ENCODE results near the gene NUP93. TPM values are rescaled to one million over a fixed set of nuclear protein-coding genes. Genes with fewer than 3 reads are reported as not detected.

Gene NUP93
- total RNA-seq, 2 donors from 2014 or later, result 38.8 to 73.3 TPM

- H3K4me3 ChIP-seq, result no peak overlapping the region
- TF ChIP-seq POLR2A (IDR thresholded peaks at IDR 0.05) (no peak), POLR2AphosphoS5 (IDR thresholded peaks at IDR 0.05) (no peak), CTCF (IDR thresholded peaks at IDR 0.05) (no peak)
- no peaks in the 10 kb centered on the region for H3K27me3 ChIP-seq (replicated peaks; ENCODE audit: insufficient read depth)
- 79% methylated on average over 11 of the region's 11 CpGs for WGBS
- no peak for DNase-seq (ENCODE audit: low spot score)
- intact Hi-C loops (cut with DNase I), result no loop called here
- no peaks in the 10 kb centered on the region for H3K36me3 ChIP-seq
- no peaks in the 10 kb centered on the region for H3K9me3 ChIP-seq
- H3K4me1 ChIP-seq (replicated peaks), result peaks cover 3% of the 10 kb centered on the region
- H3K27ac ChIP-seq, result no peak overlapping the region
Observed at GRCh38 chr16:56891685-56892084, 161.8 kb downstream of the NUP93 start.

GRCh38 chr16:56892705-56893104, 162.8 kb downstream of the NUP93 start:
- H3K27ac ChIP-seq, result no peak overlapping the region
- TF ChIP-seq CTCF (IDR thresholded peaks at IDR 0.05) (no peak), POLR2A (IDR thresholded peaks at IDR 0.05) (no peak), POLR2AphosphoS5 (IDR thresholded peaks at IDR 0.05) (no peak)
- H3K4me3 ChIP-seq, result no peak overlapping the region
- no peaks in the 10 kb centered on the region for H3K36me3 ChIP-seq
- WGBS, result 91% methylated on average over 14 of the region's 14 CpGs
- intact Hi-C loops (cut with DNase I), result no loop called here
- H3K27me3 ChIP-seq (replicated peaks; ENCODE audit: insufficient read depth), result no peaks in the 10 kb centered on the region
- peaks cover 3% of the 10 kb centered on the region for H3K4me1 ChIP-seq (replicated peaks)
- H3K9me3 ChIP-seq, result no peaks in the 10 kb centered on the region
- no peak for DNase-seq (ENCODE audit: low spot score)

GRCh38 chr16:56894331-56894917, 164.5 kb downstream of the NUP93 start:
- no peaks in the 10 kb centered on the region for H3K4me1 ChIP-seq (replicated peaks)
- H3K9me3 ChIP-seq, result no peaks in the 10 kb centered on the region
- intact Hi-C loops (cut with DNase I), result no loop called here
- WGBS, result 91% methylated on average over 11 of the region's 12 CpGs
- H3K27ac ChIP-seq, result no peak overlapping the region
- H3K36me3 ChIP-seq, result no peaks in the 10 kb centered on the region
- H3K4me3 ChIP-seq, result no peak overlapping the region
- no peaks in the 10 kb centered on the region for H3K27me3 ChIP-seq (replicated peaks; ENCODE audit: insufficient read depth)
- no peak for TF ChIP-seq POLR2AphosphoS5 (IDR thresholded peaks at IDR 0.05)
- no peak for TF ChIP-seq CTCF (IDR thresholded peaks at IDR 0.05)
- TF ChIP-seq POLR2A (IDR thresholded peaks at IDR 0.05), result no peak
- DNase-seq (ENCODE audit: low spot score), result no peak

- no peaks in the 10 kb centered on the region for H3K36me3 ChIP-seq
- no peak for DNase-seq (ENCODE audit: low spot score)
- no peaks in the 10 kb centered on the region for H3K27me3 ChIP-seq (replicated peaks; ENCODE audit: insufficient read depth)
- H3K4me1 ChIP-seq (replicated peaks), result no peaks in the 10 kb centered on the region
- TF ChIP-seq CTCF (IDR thresholded peaks at IDR 0.05) (no peak), POLR2AphosphoS5 (IDR thresholded peaks at IDR 0.05) (no peak), POLR2A (IDR thresholded peaks at IDR 0.05) (no peak)
- intact Hi-C loops (cut with DNase I), result no loop called here
- no peak overlapping the region for H3K4me3 ChIP-seq
- no peak overlapping the region for H3K27ac ChIP-seq
- no peaks in the 10 kb centered on the region for H3K9me3 ChIP-seq
- 94% methylated on average over 4 of the region's 4 CpGs for WGBS
Observed at GRCh38 chr16:56895813-56896212, 165.9 kb downstream of the NUP93 start.

- Histone ChIP-seq H3K27ac (no peak overlapping the region), H3K27me3 (replicated peaks; ENCODE audit: insufficient read depth) (no peaks in the 10 kb centered on the region), H3K4me3 (no peak overlapping the region), H3K36me3 (no peaks in the 10 kb centered on the region), H3K9me3 (no peaks in the 10 kb centered on the region), H3K4me1 (replicated peaks) (no peaks in the 10 kb centered on the region)
- intact Hi-C loops (cut with DNase I), result no loop called here
- TF ChIP-seq POLR2AphosphoS5 (IDR thresholded peaks at IDR 0.05), result no peak
- TF ChIP-seq CTCF (IDR thresholded peaks at IDR 0.05), result no peak
- no peak for TF ChIP-seq POLR2A (IDR thresholded peaks at IDR 0.05)
- no peak for DNase-seq (ENCODE audit: low spot score)
- WGBS, result 58% methylated on average over 3 of the region's 3 CpGs
Observed at GRCh38 chr16:56896244-56896643, 166.3 kb downstream of the NUP93 start.

Measured in prostate gland (tissue), 2 donors.